IMR-90 (cell line): ENCODE data around the gene MAML1.

Experiments
- BHLHE40 ChIP-seq: fragments of 150-350 bp; IDR thresholded peaks from 2 replicates; pipeline ENCODE4 v1.6.1; 2016; ENCODE audit warnings: mild to moderate bottlenecking, low read depth, low read length
- CEBPB ChIP-seq: IDR thresholded peaks from 2 replicates; pipeline ENCODE4 v1.6.1; 2012; ENCODE audit warnings: low read depth, low read length, improper control_type of control experiment
- CHD1 ChIP-seq: IDR thresholded peaks from 2 replicates; pipeline ENCODE4 v1.6.1; 2012; ENCODE audit warnings: low read depth, low read length, improper control_type of control experiment
- MAFK ChIP-seq: IDR thresholded peaks from 2 replicates; pipeline ENCODE4 v1.6.1; 2012; ENCODE audit warnings: low read depth, low read length, improper control_type of control experiment
- MAZ ChIP-seq: IDR thresholded peaks from 2 replicates; pipeline ENCODE4 v1.6.1; 2012; ENCODE audit warnings: low read depth, mild to moderate bottlenecking, low read length, improper control_type of control experiment, moderate library complexity, borderline replicate concordance
- POLR2A ChIP-seq: IDR thresholded peaks from 2 replicates; pipeline ENCODE4 v1.6.1; 2012; ENCODE audit warnings: mild to moderate bottlenecking, low read depth, low read length
- RAD21 ChIP-seq: IDR thresholded peaks from 2 replicates; pipeline ENCODE4 v1.6.1; 2012; ENCODE audit warnings: low read length, improper control_type of control experiment
- SMC3 ChIP-seq: fragments of 150-350 bp; IDR thresholded peaks from 2 replicates; pipeline ENCODE4 v1.6.1; 2016; ENCODE audit warnings: low read depth, mild to moderate bottlenecking, antibody characterized with exemption, low read length, moderate library complexity
- TF ChIP-seq, protein P1 (sequence below): conservative IDR thresholded peaks from 2 replicates; pipeline ENCODE4 v1.5.1; 2012; ENCODE audit warnings: mild to moderate bottlenecking, low read depth, low read length, improper control_type of control experiment

DNA sequence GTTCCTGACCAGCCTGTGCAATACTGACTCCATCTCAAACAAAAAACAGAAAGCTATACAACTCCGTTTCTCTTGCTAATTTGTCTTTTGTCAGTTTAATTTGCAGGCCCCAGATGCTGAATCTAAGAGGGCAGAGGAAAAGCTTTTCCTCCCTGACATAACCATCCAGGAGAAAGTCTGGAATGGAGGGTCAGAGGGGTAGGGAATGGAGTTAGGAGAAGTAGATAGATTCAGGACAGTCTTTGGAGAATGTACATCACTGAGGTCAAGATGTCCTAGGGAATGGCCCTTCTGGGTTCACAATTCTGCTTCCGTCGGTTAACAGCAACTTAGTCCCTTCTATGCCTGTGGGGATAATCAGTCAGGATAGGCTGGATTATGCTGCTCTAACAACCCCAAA lies 81.5 kb downstream of the MAML1 start:
- no peak for TF ChIP-seq BHLHE40
- no peak for TF ChIP-seq POLR2A
- no peak for TF ChIP-seq CEBPB
- TF ChIP-seq, protein P1, sequence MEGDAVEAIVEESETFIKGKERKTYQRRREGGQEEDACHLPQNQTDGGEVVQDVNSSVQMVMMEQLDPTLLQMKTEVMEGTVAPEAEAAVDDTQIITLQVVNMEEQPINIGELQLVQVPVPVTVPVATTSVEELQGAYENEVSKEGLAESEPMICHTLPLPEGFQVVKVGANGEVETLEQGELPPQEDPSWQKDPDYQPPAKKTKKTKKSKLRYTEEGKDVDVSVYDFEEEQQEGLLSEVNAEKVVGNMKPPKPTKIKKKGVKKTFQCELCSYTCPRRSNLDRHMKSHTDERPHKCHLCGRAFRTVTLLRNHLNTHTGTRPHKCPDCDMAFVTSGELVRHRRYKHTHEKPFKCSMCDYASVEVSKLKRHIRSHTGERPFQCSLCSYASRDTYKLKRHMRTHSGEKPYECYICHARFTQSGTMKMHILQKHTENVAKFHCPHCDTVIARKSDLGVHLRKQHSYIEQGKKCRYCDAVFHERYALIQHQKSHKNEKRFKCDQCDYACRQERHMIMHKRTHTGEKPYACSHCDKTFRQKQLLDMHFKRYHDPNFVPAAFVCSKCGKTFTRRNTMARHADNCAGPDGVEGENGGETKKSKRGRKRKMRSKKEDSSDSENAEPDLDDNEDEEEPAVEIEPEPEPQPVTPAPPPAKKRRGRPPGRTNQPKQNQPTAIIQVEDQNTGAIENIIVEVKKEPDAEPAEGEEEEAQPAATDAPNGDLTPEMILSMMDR: no peak
- TF ChIP-seq RAD21: no peak
- TF ChIP-seq SMC3: no peak
- no peak for TF ChIP-seq MAFK
- no peak for TF ChIP-seq CHD1
- no peak for TF ChIP-seq MAZ
